ENCODE measurements around the gene FLAD1.

FLAD1 gene

DNA sequence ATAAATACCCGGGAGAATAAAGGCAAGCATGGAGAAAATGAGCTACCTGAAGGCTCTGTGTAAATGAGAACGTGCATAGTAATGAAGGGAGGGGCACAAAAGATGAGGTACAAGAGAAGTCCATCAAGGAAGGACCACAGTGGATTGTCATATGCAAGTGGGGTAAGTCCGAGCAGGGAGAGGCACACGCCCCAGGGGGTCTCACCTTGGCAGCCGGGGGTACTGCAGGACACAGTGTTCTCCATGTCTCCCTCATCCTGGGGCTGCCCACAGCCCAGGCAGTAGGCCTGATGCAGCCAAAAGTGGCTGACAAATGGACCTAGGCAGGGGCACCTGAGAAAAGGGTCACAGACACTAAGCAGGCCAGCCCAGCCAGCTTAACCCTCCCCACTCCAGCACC is 40.5 kb downstream of the FLAD1 start:
- no peak overlapping the region for H3K4me3 ChIP-seq (ENCODE audit: severe bottlenecking)
- H3K27me3 ChIP-seq (ENCODE audit: insufficient read depth, poor library complexity, severe bottlenecking) = no peaks in the 10 kb centered on the region
- ATAC-seq (ENCODE audit: low read depth) (no peak), DNase-seq (ENCODE audit: low spot score) (peak; percentile 45)
- TF ChIP-seq, protein P1, sequence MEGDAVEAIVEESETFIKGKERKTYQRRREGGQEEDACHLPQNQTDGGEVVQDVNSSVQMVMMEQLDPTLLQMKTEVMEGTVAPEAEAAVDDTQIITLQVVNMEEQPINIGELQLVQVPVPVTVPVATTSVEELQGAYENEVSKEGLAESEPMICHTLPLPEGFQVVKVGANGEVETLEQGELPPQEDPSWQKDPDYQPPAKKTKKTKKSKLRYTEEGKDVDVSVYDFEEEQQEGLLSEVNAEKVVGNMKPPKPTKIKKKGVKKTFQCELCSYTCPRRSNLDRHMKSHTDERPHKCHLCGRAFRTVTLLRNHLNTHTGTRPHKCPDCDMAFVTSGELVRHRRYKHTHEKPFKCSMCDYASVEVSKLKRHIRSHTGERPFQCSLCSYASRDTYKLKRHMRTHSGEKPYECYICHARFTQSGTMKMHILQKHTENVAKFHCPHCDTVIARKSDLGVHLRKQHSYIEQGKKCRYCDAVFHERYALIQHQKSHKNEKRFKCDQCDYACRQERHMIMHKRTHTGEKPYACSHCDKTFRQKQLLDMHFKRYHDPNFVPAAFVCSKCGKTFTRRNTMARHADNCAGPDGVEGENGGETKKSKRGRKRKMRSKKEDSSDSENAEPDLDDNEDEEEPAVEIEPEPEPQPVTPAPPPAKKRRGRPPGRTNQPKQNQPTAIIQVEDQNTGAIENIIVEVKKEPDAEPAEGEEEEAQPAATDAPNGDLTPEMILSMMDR (IDR thresholded peaks at IDR 0.05; ENCODE audit: poor library complexity, severe bottlenecking) = no peak
- H3K4me1 ChIP-seq (ENCODE audit: insufficient read depth, poor library complexity, severe bottlenecking) = peaks cover 21% of the 10 kb centered on the region
- peak overlapping the region; percentile 46 for H3K27ac ChIP-seq (ENCODE audit: poor library complexity, severe bottlenecking)
- no peaks in the 10 kb centered on the region for H3K9me3 ChIP-seq (ENCODE audit: severe bottlenecking)
- peaks cover 5% of the 10 kb centered on the region; the same call in 1 of the 2 replicates for H3K36me3 ChIP-seq (ENCODE audit: low read depth)

DNA sequence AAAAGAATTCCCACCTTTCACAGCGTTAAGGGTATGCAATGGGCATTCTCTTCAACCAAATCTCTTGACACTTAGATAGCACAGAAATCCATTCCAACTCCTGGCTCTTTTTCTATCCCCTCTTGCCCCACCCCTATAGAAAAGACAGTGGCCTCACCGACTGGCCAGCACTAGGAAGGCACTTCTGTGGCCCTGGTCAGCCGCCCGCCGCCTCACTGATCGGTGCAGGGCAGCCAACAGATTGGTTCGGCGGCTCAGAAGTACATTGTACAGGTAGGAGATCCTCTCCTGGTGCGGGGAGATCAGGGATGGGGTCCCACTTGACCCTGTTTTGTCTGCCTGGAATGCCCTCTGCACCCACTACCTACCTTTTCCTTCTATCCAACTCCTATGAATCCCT is 41.2 kb downstream of the FLAD1 start:
- Histone ChIP-seq H3K4me1 (ENCODE audit: insufficient read depth, poor library complexity, severe bottlenecking) (peaks cover 21% of the 10 kb centered on the region), H3K9me3 (ENCODE audit: severe bottlenecking) (no peaks in the 10 kb centered on the region), H3K27ac (ENCODE audit: poor library complexity, severe bottlenecking) (no peak overlapping the region), H3K4me3 (ENCODE audit: severe bottlenecking) (no peak overlapping the region), H3K27me3 (ENCODE audit: insufficient read depth, poor library complexity, severe bottlenecking) (no peaks in the 10 kb centered on the region), H3K36me3 (ENCODE audit: low read depth) (no peaks in the 10 kb centered on the region)
- ATAC-seq (ENCODE audit: low read depth) (no peak), DNase-seq (ENCODE audit: low spot score) (peak; percentile 42)
- TF ChIP-seq, protein P1 (IDR thresholded peaks at IDR 0.05; ENCODE audit: poor library complexity, severe bottlenecking) = no peak

DNA sequence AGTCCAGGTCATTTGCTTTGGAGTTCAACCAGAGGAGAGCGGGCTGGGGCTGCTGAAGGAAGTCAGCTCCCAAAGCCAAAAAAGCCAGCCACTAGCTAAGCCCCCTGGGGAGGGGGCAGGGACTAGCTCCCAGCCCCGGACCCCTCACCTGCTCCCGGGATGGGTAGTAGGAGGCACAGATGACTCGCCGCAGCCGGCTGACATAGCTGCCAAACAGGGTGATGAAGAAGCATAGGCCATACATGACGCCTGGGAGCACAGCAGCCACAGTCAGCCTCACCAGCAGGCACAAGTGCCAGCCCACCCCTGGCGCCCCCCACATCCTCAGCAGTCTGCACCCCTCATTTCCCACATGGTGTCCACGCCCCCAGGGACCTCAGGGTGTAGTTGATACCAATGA is 43.0 kb downstream of the FLAD1 start:
- Histone ChIP-seq H3K27ac (ENCODE audit: poor library complexity, severe bottlenecking) (no peak overlapping the region), H3K9me3 (ENCODE audit: severe bottlenecking) (no peaks in the 10 kb centered on the region), H3K4me1 (ENCODE audit: insufficient read depth, poor library complexity, severe bottlenecking) (peaks cover 21% of the 10 kb centered on the region), H3K4me3 (ENCODE audit: severe bottlenecking) (no peak overlapping the region), H3K36me3 (ENCODE audit: low read depth) (no peaks in the 10 kb centered on the region), H3K27me3 (ENCODE audit: insufficient read depth, poor library complexity, severe bottlenecking) (no peaks in the 10 kb centered on the region)
- TF ChIP-seq, protein P1 (IDR thresholded peaks at IDR 0.05; ENCODE audit: poor library complexity, severe bottlenecking) = no peak
- DNase-seq (ENCODE audit: low spot score) = peak; percentile 56
- no peak for ATAC-seq (ENCODE audit: low read depth)

DNA sequence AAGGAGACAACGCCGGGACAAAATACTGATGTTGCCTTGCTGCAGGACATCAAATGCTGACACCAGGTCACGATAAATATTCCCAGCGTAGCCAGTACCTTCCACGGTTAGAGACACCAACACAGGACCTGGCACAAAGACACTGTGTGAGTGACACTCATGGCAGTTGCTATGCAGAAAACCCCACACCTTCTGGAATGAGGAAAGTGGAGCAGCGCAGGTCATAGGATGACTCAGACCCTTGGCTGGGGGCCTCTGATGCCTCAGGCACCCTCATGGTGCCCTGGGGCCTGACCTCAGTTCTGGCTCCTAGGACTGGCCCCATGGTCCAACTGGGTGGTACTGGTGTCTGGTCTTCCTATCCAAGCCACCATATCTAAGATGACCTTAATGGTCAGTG is 43.4 kb downstream of the FLAD1 start:
- Histone ChIP-seq H3K9me3 (ENCODE audit: severe bottlenecking) (no peaks in the 10 kb centered on the region), H3K36me3 (ENCODE audit: low read depth) (no peaks in the 10 kb centered on the region), H3K27ac (ENCODE audit: poor library complexity, severe bottlenecking) (no peak overlapping the region), H3K4me3 (ENCODE audit: severe bottlenecking) (no peak overlapping the region), H3K4me1 (ENCODE audit: insufficient read depth, poor library complexity, severe bottlenecking) (peaks cover 21% of the 10 kb centered on the region), H3K27me3 (ENCODE audit: insufficient read depth, poor library complexity, severe bottlenecking) (no peaks in the 10 kb centered on the region)
- TF ChIP-seq, protein P1 (IDR thresholded peaks at IDR 0.05; ENCODE audit: poor library complexity, severe bottlenecking) = no peak
- DNase-seq (ENCODE audit: low spot score) (peak; percentile 61), ATAC-seq (ENCODE audit: low read depth) (peak; percentile 64)

DNA sequence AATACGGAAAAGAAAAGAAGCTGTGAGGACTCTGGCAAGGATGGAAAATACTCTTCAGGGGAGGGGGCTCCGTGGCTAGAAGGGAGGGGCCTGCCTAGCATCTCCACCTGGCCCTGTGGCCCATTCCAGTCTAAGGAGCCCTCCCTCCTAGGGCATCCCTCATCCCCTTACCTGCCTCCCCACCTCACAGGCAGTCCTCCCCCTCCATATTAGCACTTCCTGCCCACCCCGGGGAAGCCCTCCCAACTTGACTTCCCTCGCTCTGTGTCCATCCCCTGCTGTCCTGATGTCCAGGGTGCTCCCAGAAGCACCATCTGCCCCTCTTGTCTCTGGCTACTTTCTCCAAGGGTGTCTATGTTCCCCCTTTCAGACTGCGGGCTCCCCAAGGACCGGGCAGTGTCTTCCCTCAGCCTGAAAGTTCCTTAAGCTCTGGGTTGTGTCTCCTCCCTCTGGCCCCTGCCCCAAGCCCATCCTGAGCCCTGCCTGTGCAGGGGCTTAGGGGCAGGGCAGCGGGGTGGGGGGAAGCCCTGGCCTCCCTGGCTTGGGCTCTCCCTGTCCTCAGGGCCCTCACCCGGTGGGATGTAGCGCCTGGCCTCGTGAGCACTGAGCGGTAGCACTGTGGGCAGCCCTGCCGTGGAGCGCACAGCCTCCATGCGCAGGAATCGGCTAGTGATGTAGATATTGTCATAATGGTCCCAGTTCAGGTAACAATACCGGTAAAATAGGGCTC is 46.5 kb downstream of the FLAD1 start:
- DNase-seq (ENCODE audit: low spot score) (no peak), ATAC-seq (ENCODE audit: low read depth) (0 out of 3 replicates have a peak, but pooled peaks have one; percentile 7)
- H3K36me3 ChIP-seq (ENCODE audit: low read depth) = no peaks in the 10 kb centered on the region
- TF ChIP-seq, protein P1 (IDR thresholded peaks at IDR 0.05; ENCODE audit: poor library complexity, severe bottlenecking) = no peak
- no peak overlapping the region for H3K4me3 ChIP-seq (ENCODE audit: severe bottlenecking)
- H3K27me3 ChIP-seq (ENCODE audit: insufficient read depth, poor library complexity, severe bottlenecking) = no peaks in the 10 kb centered on the region
- H3K9me3 ChIP-seq (ENCODE audit: severe bottlenecking) = no peaks in the 10 kb centered on the region
- no peak overlapping the region for H3K27ac ChIP-seq (ENCODE audit: poor library complexity, severe bottlenecking)
- peaks cover 7% of the 10 kb centered on the region for H3K4me1 ChIP-seq (ENCODE audit: insufficient read depth, poor library complexity, severe bottlenecking)
